ENCODE measurements around the gene PCDHA2.

PCDHA2 gene

DNA sequence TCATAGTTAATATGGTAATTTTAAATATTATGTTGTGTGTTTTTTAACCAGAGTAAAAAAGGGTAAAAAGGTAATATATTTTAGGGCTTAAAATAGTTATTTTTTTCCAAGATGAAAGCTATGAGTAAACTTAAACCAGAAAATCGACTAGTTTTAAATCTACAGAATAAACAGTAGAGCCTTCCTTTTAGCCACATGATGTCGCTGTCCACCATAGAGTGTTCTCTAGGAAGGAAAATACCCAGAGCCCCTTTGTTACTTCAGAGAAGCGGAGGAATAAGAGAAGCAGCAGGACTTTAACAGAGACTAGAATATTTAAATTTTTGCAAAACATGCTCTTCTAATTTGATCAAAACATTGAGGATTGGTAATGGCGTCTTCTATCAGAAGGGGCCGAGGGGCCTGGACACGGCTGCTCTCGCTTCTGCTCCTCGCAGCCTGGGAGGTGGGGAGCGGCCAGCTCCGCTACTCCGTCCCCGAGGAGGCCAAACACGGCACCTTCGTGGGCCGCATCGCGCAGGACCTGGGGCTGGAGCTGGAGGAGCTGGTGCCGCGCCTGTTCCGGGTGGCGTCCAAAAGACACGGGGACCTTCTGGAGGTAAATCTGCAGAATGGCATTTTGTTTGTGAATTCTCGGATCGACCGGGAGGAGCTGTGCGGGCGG, at the start of gene PCDHA2:
TSS of gene PCDHA2 (plus strand) at position 258 of the 664 bp plus-strand sequence.
- no peak for DNase-seq (ENCODE audit: extremely low read depth, insufficient read length)
- Histone ChIP-seq H3K4me3 (replicated peaks; ENCODE audit: low read depth, low read length) (no peak within 1 kb of the TSS), H3K36me3 (ENCODE audit: control insufficient read depth, insufficient read depth, low read length) (no peaks in the 10 kb centered on the region), H3K27me3 (replicated peaks; ENCODE audit: control insufficient read depth, insufficient read depth, low read length) (no peaks in the 10 kb centered on the region)
- TF ChIP-seq, protein P1, sequence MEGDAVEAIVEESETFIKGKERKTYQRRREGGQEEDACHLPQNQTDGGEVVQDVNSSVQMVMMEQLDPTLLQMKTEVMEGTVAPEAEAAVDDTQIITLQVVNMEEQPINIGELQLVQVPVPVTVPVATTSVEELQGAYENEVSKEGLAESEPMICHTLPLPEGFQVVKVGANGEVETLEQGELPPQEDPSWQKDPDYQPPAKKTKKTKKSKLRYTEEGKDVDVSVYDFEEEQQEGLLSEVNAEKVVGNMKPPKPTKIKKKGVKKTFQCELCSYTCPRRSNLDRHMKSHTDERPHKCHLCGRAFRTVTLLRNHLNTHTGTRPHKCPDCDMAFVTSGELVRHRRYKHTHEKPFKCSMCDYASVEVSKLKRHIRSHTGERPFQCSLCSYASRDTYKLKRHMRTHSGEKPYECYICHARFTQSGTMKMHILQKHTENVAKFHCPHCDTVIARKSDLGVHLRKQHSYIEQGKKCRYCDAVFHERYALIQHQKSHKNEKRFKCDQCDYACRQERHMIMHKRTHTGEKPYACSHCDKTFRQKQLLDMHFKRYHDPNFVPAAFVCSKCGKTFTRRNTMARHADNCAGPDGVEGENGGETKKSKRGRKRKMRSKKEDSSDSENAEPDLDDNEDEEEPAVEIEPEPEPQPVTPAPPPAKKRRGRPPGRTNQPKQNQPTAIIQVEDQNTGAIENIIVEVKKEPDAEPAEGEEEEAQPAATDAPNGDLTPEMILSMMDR (IDR thresholded peaks at IDR 0.05; ENCODE audit: insufficient read depth, low read length, poor library complexity, severe bottlenecking) = no peak

DNA sequence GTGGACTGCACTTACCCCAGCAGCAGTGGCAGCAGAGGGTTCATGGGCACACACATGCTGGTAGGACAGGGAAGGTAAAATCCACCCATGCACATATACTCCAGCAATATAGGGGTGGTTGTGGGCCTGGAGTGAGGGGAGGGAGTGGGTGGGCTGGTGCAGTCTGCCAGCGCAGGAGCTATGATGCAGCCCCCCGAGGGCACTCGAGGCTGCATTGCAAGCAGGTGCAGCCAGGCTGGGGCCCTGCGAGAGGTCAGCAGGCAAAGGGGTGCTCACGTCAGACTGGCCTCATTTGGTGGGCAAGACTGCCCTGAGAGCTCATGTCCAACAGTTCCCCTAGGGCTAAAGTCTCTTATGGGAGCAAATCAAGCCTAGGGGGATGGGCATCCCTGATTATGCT, 41.1 kb upstream of the PCDHA2 start:
- Histone ChIP-seq H3K4me3 (replicated peaks; ENCODE audit: low read depth, low read length) (no peak overlapping the region), H3K36me3 (ENCODE audit: control insufficient read depth, insufficient read depth, low read length) (no peaks in the 10 kb centered on the region), H3K27me3 (replicated peaks; ENCODE audit: control insufficient read depth, insufficient read depth, low read length) (no peaks in the 10 kb centered on the region)
- no peak for DNase-seq (ENCODE audit: extremely low read depth, insufficient read length)
- TF ChIP-seq, protein P1 (IDR thresholded peaks at IDR 0.05; ENCODE audit: insufficient read depth, low read length, poor library complexity, severe bottlenecking) = no peak

DNA sequence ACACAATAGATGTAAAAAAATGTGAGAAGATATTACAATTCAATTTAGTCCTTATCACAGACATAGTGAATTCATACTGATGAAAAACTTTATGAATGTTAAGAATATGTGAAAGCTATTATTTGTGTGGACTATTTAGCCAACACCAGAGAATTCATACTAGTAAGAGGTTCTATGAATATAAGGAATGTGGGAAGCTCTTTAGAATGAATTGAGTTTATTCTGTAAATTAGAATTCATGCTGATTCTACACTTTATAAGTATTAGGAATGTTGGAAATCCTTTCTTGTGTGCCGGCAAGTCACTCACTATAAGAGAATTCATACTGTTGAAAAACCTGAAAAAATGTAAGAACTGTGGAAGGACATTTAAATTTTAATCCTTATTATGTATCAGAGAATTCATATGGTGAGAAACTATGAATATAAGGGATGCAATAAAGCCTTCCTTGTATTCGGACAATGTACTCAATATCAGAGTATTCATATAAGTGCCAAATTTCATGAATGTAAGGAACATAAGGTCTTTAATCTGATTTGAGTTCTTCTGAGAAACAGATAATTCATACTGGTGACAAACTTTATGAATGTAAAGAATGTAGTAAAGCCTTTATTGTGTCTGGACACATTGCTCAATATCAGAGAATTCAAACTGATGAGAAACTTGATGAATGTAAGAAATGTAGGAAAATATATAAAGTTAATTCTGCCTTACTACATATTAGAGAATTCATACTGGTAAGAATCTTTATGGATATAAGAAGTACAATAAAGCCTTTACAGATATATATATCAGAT, 30.3 kb upstream of the PCDHA2 start:
- DNase-seq (ENCODE audit: extremely low read depth, insufficient read length) = no peak
- H3K27me3 ChIP-seq (replicated peaks; ENCODE audit: control insufficient read depth, insufficient read depth, low read length) = no peaks in the 10 kb centered on the region
- H3K4me3 ChIP-seq (replicated peaks; ENCODE audit: low read depth, low read length) = no peak overlapping the region
- H3K36me3 ChIP-seq (ENCODE audit: control insufficient read depth, insufficient read depth, low read length) = no peaks in the 10 kb centered on the region
- TF ChIP-seq, protein P1 (IDR thresholded peaks at IDR 0.05; ENCODE audit: insufficient read depth, low read length, poor library complexity, severe bottlenecking) = no peak

DNA sequence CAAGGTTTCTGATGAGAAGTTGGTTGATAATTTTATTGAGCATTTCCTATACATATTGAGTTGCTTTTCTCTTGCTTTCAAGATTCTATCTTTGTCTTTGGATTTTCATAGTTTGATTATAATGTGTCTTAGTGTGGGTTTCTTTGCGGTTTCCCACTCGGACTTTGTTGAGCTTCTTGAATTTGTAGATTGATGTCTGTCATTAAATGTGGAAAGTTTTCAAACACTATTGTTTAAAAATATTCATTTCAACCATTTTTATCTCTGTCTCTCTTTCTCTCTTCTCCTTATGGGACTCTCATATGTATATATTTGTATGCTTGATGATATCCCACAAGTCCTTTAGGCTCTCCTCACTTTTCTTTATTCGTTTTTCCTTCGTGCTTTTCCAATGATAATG, 27.2 kb upstream of the PCDHA2 start:
- TF ChIP-seq, protein P1 (IDR thresholded peaks at IDR 0.05; ENCODE audit: insufficient read depth, low read length, poor library complexity, severe bottlenecking) = no peak

DNA sequence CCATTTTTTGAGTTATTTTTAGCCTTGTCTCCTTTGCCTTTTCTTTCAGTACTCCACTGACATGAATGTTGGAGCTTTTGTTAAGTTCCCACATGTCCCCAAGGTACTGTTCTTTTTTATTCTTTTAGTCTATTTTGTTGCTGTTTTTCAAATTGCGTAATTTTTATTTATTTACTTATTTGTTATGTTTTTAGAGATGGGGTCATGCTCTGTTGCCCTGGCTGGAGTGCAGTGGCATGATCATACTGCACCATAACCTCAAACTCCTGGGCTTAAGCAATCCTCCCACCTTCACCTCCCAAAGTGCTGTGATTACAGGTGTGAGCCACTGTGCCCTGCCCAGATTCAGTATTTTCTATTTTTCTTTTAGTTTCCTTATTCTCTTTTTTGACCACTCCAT, 14.1 kb upstream of the PCDHA2 start:
- H3K36me3 ChIP-seq (ENCODE audit: control insufficient read depth, insufficient read depth, low read length) = no peaks in the 10 kb centered on the region
- no peak for DNase-seq (ENCODE audit: extremely low read depth, insufficient read length)
- TF ChIP-seq, protein P1 (IDR thresholded peaks at IDR 0.05; ENCODE audit: insufficient read depth, low read length, poor library complexity, severe bottlenecking) = no peak
- H3K4me3 ChIP-seq (replicated peaks; ENCODE audit: low read depth, low read length) = no peak overlapping the region
- no peaks in the 10 kb centered on the region for H3K27me3 ChIP-seq (replicated peaks; ENCODE audit: control insufficient read depth, insufficient read depth, low read length)

More for the DNA sequence above, 27.2 kb upstream of the PCDHA2 start:
- no peaks in the 10 kb centered on the region for H3K36me3 ChIP-seq (ENCODE audit: control insufficient read depth, insufficient read depth, low read length)
- H3K4me3 ChIP-seq (replicated peaks; ENCODE audit: low read depth, low read length) = no peak overlapping the region
- no peaks in the 10 kb centered on the region for H3K27me3 ChIP-seq (replicated peaks; ENCODE audit: control insufficient read depth, insufficient read depth, low read length)
- DNase-seq (ENCODE audit: extremely low read depth, insufficient read length) = no peak
